H9 (cell line): ENCODE results near the gene TBX1. TPM values are rescaled to one million over a fixed set of nuclear protein-coding genes. Genes with fewer than 3 reads are reported as not detected.

ENCODE experiments used
- DNase-seq: peaks from one replicate; pipeline ENCODE4 v3.0.0-alpha.2; 2017
- H2AFZ ChIP-seq: one replicate; pipeline ENCODE4 v1.6.1; 2013; ENCODE audit warnings: mild to moderate bottlenecking, low read length, control low read depth, moderate library complexity
- H2AK5ac ChIP-seq: 2 replicates; pipeline ENCODE4 v1.6.1; 2013; ENCODE audit warnings: low read length, control low read depth, mixed read lengths; ENCODE audit not compliant: insufficient read length
- H2BK120ac ChIP-seq: one replicate; pipeline ENCODE4 v1.6.1; 2013; ENCODE audit warnings: low read depth, mild to moderate bottlenecking, low read length, control low read depth, inconsistent platforms; ENCODE audit not compliant: poor library complexity, severe bottlenecking
- H2BK12ac ChIP-seq: 2 replicates; pipeline ENCODE4 v1.6.1; 2013; ENCODE audit warnings: low read length, control low read depth, mixed read lengths, low read depth; ENCODE audit not compliant: insufficient read length
- H2BK15ac ChIP-seq: 2 replicates; pipeline ENCODE4 v1.6.1; 2013; ENCODE audit warnings: low read depth, low read length, control low read depth
- H2BK20ac ChIP-seq: one replicate; pipeline ENCODE4 v1.6.1; 2013; ENCODE audit warnings: low read depth, mild to moderate bottlenecking, low read length, control low read depth, inconsistent platforms; ENCODE audit not compliant: poor library complexity, severe bottlenecking
- H2BK5ac ChIP-seq: 2 replicates; pipeline ENCODE4 v1.6.1; 2013; ENCODE audit warnings: low read length, control low read depth, mixed read lengths; ENCODE audit not compliant: insufficient read length
- H3K14ac ChIP-seq: 2 replicates; pipeline ENCODE4 v1.6.1; 2013; ENCODE audit warnings: low read length, control low read depth; ENCODE audit not compliant: insufficient read depth
- H3K18ac ChIP-seq: 2 replicates; pipeline ENCODE4 v1.6.1; 2013; ENCODE audit warnings: low read depth, mild to moderate bottlenecking, mixed read lengths, low read length, control low read depth; ENCODE audit not compliant: insufficient read length
- H3K23ac ChIP-seq: 2 replicates; pipeline ENCODE4 v1.6.1; 2013; ENCODE audit warnings: low read length, control low read depth, mixed read lengths, low read depth; ENCODE audit not compliant: insufficient read length
- H3K23me2 ChIP-seq: 2 replicates; pipeline ENCODE4 v1.6.1; 2013; ENCODE audit warnings: low read depth, mild to moderate bottlenecking, mixed read lengths, low read length, control low read depth; ENCODE audit not compliant: insufficient read length, poor library complexity, severe bottlenecking
- H3K27ac ChIP-seq: 2 replicates; pipeline ENCODE4 v1.5.1; 2013; ENCODE audit warnings: low read length, control low read depth, mixed read lengths, low read depth; ENCODE audit not compliant: insufficient read length
- H3K27me3 ChIP-seq: 2 replicates; pipeline ENCODE4 v1.6.1; 2013; ENCODE audit warnings: low read length, control low read depth, inconsistent platforms; ENCODE audit not compliant: insufficient read depth
- H3K4ac ChIP-seq: 2 replicates; pipeline ENCODE4 v1.6.1; 2013; ENCODE audit warnings: low read depth, mild to moderate bottlenecking, control low read depth, inconsistent platforms, low read length, moderate library complexity
- H3K4me1 ChIP-seq: 2 replicates; pipeline ENCODE4 v1.6.1; 2013; ENCODE audit warnings: low read length, control low read depth, inconsistent platforms; ENCODE audit not compliant: insufficient read depth
- H3K4me2 ChIP-seq: 2 replicates; pipeline ENCODE4 v1.6.1; 2013; ENCODE audit warnings: low read length, control low read depth, mixed read lengths; ENCODE audit not compliant: insufficient read length, insufficient read depth
- H3K56ac ChIP-seq: 2 replicates; pipeline ENCODE4 v1.6.1; 2013; ENCODE audit warnings: low read depth, mild to moderate bottlenecking, mixed read lengths, low read length, control low read depth; ENCODE audit not compliant: insufficient read length
- H3K79me1 ChIP-seq: 2 replicates; pipeline ENCODE4 v1.6.1; 2013; ENCODE audit warnings: low read depth, mild to moderate bottlenecking, moderate library complexity, low read length, control low read depth, inconsistent platforms; ENCODE audit not compliant: insufficient read depth, poor library complexity, severe bottlenecking
- H3K79me2 ChIP-seq: 2 replicates; pipeline ENCODE4 v1.6.1; 2013; ENCODE audit warnings: low read length, control low read depth, inconsistent platforms; ENCODE audit not compliant: insufficient read depth
- H3K9ac ChIP-seq: 2 replicates; pipeline ENCODE4 v1.6.1; 2013; ENCODE audit warnings: low read length, control low read depth, mixed read lengths; ENCODE audit not compliant: insufficient read length; ENCODE audit errors: extremely low read depth
- H3K9me3 ChIP-seq: one replicate; pipeline ENCODE4 v1.6.1; 2013; ENCODE audit warnings: low read depth, low read length, inconsistent platforms; ENCODE audit not compliant: control insufficient read depth
- H3T11ph ChIP-seq: one replicate; pipeline ENCODE4 v1.6.1; 2013; ENCODE audit warnings: mild to moderate bottlenecking, low read length, control low read depth, inconsistent platforms
- H4K20me1 ChIP-seq: one replicate; pipeline ENCODE4 v1.6.1; 2013; ENCODE audit not compliant: control insufficient read depth, insufficient read length, insufficient read depth
- H4K5ac ChIP-seq: 2 replicates; pipeline ENCODE4 v1.6.1; 2013; ENCODE audit warnings: low read depth, mild to moderate bottlenecking, mixed read lengths, low read length, control low read depth; ENCODE audit not compliant: insufficient read length
- H4K8ac ChIP-seq: replicated peaks from 2 replicates; pipeline ENCODE4 v1.6.1; 2013; ENCODE audit warnings: low read length, control low read depth, mixed read lengths, low read depth; ENCODE audit not compliant: insufficient read length
- H4K91ac ChIP-seq: 2 replicates; pipeline ENCODE4 v1.6.1; 2013; ENCODE audit warnings: low read depth, mild to moderate bottlenecking, moderate library complexity, mixed read lengths, low read length, control low read depth; ENCODE audit not compliant: insufficient read length
- H3K27ac Mint-ChIP-seq, 3 experiments: 2 replicates in 2 of 3; 3 replicates in 1 of 3; pipeline ENCODE4 v1.8.0; 2020 to 2021; ENCODE audit warnings: mixed read lengths in 3 of 3, mild to moderate bottlenecking in 1 of 3, moderate library complexity in 1 of 3
- H3K27me3 Mint-ChIP-seq: 2 replicates; pipeline ENCODE4 v1.8.0; 2021; ENCODE audit warnings: low read depth, mild to moderate bottlenecking, moderate library complexity, mixed read lengths
- H3K36me3 Mint-ChIP-seq, 3 experiments: 2 replicates in 2 of 3; 3 replicates in 1 of 3; pipeline ENCODE4 v1.8.0; 2020 to 2021; ENCODE audit warnings: low read depth in 3 of 3, mixed read lengths in 3 of 3; ENCODE audit not compliant: insufficient read depth in 1 of 3
- H3K4me1 Mint-ChIP-seq, 2 experiments: 2 replicates each; pipeline ENCODE4 v1.8.0; 2020; ENCODE audit warnings: mixed read lengths in 2 of 2
- H3K4me3 Mint-ChIP-seq, 2 experiments: 2 replicates in 1 of 2; 3 replicates in 1 of 2; pipeline ENCODE4 v1.8.0; 2020 to 2021; ENCODE audit warnings: mild to moderate bottlenecking in 2 of 2, mixed read lengths in 2 of 2, moderate library complexity in 1 of 2
- H3K9me3 Mint-ChIP-seq, 2 experiments: 2 replicates in 1 of 2; 3 replicates in 1 of 2; pipeline ENCODE4 v1.8.0; 2020; ENCODE audit warnings: mild to moderate bottlenecking in 2 of 2, mixed read lengths in 2 of 2, moderate library complexity in 1 of 2
- WGBS: extraction: QIAGEN DNeasy Blood & Tissue Kit; methylation state at CpG from one replicate; pipeline ENCODE4 v1.1.7; 2013; ENCODE audit warnings: missing lambda C conversion rate, low lambda C conversion rate, mixed read lengths; ENCODE audit not compliant: insufficient read length; ENCODE audit errors: extremely low coverage; 5-methylcytosine and 5-hydroxymethylcytosine counted together
- total RNA-seq: library from RNA; stranded (reverse); gene quantifications from 2 replicates; pipeline ENCODE4 v1.2.1, GENCODE V29; 2021
- TF ChIP-seq, protein P1 (sequence below): fragments of 200-600 bp; sonication (generic); conservative IDR thresholded peaks from 3 replicates; pipeline ENCODE4 v1.8.0; 2021; ENCODE audit warnings: antibody characterized with exemption, mild to moderate bottlenecking

Gene TBX1
- total RNA-seq, 1 experiment from 2014 or later: 2.2 TPM

DNA sequence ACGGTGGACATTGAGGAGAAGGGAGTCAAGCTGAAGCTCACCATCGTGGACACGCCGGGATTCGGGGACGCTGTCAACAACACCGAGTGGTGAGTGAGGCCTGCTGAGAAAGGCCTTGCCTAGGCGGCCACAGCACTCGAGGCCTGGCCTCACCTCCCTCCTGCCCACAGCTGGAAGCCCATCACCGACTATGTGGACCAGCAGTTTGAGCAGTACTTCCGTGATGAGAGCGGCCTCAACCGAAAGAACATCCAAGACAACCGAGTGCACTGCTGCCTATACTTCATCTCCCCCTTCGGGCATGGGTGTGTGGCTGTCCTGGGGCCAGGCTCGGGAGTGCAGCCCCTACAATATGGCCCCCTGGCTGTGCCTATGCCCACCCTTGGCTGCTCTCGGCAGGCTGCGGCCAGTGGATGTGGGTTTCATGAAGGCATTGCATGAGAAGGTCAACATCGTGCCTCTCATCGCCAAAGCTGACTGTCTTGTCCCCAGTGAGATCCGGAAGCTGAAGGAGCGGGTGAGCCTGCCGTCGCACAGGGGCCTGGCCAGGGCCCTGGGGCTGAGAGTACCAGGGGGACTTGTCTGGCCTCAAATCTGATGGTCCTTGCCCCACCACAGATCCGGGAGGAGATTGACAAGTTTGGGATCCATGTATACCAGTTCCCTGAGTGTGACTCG is 40.3 kb upstream of the TBX1 start:
- H3K18ac ChIP-seq: no peak overlapping the region
- Mint-ChIP-seq H3K27ac (no peak overlapping the region), H3K36me3 (peaks cover 7 to 18% (median 14%) of the 10 kb centered on the region in 3 experiments; a peak in 6 of 7 replicates), H3K4me3 (peak overlapping the region in 1 of 2 experiments; percentile 77; a peak in 2 of 5 replicates), H3K4me1 (peaks cover 17 to 32% of the 10 kb centered on the region in 2 experiments), H3K9me3 (peaks cover 6 to 11% of the 10 kb centered on the region in 2 experiments; a peak in 4 of 5 replicates), H3K27me3 (peaks cover 81% of the 10 kb centered on the region)
- no peak overlapping the region for H3K56ac ChIP-seq
- H2AFZ ChIP-seq: no peak overlapping the region
- H3K79me1 ChIP-seq: no peaks in the 10 kb centered on the region
- H3K79me2 ChIP-seq: no peaks in the 10 kb centered on the region
- TF ChIP-seq, protein P1, sequence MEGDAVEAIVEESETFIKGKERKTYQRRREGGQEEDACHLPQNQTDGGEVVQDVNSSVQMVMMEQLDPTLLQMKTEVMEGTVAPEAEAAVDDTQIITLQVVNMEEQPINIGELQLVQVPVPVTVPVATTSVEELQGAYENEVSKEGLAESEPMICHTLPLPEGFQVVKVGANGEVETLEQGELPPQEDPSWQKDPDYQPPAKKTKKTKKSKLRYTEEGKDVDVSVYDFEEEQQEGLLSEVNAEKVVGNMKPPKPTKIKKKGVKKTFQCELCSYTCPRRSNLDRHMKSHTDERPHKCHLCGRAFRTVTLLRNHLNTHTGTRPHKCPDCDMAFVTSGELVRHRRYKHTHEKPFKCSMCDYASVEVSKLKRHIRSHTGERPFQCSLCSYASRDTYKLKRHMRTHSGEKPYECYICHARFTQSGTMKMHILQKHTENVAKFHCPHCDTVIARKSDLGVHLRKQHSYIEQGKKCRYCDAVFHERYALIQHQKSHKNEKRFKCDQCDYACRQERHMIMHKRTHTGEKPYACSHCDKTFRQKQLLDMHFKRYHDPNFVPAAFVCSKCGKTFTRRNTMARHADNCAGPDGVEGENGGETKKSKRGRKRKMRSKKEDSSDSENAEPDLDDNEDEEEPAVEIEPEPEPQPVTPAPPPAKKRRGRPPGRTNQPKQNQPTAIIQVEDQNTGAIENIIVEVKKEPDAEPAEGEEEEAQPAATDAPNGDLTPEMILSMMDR: no peak
- H2BK20ac ChIP-seq: no peak overlapping the region
- H2AK5ac ChIP-seq: no peak overlapping the region
- no peak overlapping the region for H2BK15ac ChIP-seq
- no peak overlapping the region for H4K8ac ChIP-seq
- no peak for DNase-seq
- peaks cover 4% of the 10 kb centered on the region for H4K20me1 ChIP-seq
- H2BK5ac ChIP-seq: no peak overlapping the region
- no peak overlapping the region for H3K14ac ChIP-seq
- no peak overlapping the region for H4K5ac ChIP-seq
- H3K27me3 ChIP-seq: peaks cover 57% of the 10 kb centered on the region; the same call in 1 of the 2 replicates
- H3K4me1 ChIP-seq: peaks cover 2% of the 10 kb centered on the region; the same call in 1 of the 2 replicates
- H3K4me2 ChIP-seq: no peak overlapping the region
- no peaks in the 10 kb centered on the region for H3K9me3 ChIP-seq
- H3K9ac ChIP-seq: no peak overlapping the region
- H3K4ac ChIP-seq: no peak overlapping the region
- no CpG with 5 or more reads among the region's 26 CpGs for WGBS
- peaks cover 10% of the 10 kb centered on the region for H3K23me2 ChIP-seq
- no peak overlapping the region for H3T11ph ChIP-seq
- H3K27ac ChIP-seq: no peak overlapping the region
- no peak overlapping the region for H4K91ac ChIP-seq
- no peak overlapping the region for H2BK12ac ChIP-seq
- no peak overlapping the region for H3K23ac ChIP-seq
- no peak overlapping the region for H2BK120ac ChIP-seq
